HuH-7.5 (cell line): ENCODE data around the gene STK4.
"Not testable (repeated sequence)": the region's sequence is repeated elsewhere in the genome, so short reads cannot be mapped to it uniquely, and the experiment has no call there.

Experiments used
- DNase-seq: peaks from one replicate; pipeline ENCODE4 v3.0.0; 2011; ENCODE audit warnings: low spot score

STK4 gene

DNA sequence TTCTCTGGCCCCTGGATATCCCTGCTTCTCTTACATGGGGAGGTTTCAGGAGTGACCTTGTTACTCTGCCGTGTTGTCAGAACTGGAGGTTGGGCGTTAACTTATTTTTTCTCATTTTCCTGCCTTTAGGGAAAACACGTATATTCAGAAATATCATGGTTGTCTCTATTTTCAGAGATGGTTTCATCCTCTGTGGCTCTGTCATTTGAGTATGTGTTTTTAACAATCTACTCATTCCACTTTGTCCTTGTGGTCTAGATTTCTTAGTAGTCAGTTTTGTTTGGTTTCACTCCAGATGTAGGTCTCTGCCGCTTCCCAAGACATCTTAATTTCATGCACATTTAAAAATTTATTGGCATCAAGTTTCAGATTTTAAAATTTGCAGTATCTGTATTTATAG is 88.7 kb downstream of the STK4 start:
- DNase-seq: no peak

DNA sequence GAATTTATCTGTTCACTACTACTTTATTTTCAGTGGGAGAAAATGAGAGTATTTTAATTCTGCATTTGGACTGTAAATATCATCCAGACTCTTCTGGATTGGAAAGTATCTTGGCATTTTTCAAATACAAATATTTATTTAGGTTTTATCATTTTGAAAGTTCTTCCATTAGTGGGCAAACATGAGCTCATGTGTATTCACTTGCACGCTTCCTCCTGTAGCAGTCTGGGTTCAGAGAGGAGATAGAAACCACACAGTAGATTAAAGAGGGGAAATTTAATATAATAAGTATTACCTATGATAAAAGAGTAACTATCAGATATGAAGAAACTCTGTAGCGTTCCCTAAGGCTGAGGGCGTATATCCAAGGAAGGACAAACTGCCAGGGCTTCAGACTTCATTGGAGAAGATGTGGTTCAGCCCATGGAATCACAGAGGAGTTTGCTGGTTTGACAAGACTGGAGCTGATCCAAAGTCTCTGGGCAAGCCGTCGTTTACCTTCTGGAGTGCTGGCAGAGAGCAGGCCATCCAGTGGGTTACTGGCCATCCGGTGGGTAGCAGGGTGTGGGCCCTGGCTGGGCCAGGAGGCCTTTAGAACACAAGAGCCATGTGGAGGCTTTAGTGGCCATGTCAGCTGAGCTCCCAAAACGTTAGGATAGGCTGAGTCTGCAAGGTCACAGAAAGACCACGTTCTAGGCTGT is 90.3 kb downstream of the STK4 start:
- DNase-seq: no peak

DNA sequence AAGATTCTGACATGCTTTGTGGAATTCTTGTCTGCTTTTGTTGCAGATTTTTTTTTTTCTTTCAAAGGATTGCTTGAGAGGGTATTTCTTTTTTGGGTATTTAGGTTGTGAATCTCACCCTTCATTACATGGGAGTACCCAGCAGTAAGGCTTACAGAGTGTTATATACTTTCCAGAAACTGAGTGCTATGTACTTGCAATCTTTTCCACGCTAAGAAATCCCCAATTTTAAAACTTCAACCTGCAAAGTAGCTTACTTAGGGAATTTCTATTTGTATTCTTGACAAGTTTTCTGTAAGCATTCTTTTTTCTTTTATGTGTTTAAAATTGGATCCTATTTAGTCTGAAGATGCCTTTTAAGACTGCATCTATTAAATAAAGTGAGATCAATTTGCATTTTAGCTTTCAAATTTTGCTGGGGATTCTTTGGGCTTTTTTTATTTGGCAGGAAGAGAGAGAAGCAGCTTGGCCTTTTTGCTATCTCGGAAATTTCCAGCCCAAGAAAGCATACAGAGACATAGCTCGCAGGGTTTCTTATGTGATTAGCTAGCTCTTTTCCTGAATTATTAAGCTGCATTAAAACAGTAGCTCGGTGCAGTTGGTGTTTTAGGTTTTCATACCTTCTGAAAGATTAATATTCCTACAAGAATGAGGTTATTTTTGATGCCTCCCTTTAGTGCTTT is 92.0 kb downstream of the STK4 start:
- DNase-seq: no peak

DNA sequence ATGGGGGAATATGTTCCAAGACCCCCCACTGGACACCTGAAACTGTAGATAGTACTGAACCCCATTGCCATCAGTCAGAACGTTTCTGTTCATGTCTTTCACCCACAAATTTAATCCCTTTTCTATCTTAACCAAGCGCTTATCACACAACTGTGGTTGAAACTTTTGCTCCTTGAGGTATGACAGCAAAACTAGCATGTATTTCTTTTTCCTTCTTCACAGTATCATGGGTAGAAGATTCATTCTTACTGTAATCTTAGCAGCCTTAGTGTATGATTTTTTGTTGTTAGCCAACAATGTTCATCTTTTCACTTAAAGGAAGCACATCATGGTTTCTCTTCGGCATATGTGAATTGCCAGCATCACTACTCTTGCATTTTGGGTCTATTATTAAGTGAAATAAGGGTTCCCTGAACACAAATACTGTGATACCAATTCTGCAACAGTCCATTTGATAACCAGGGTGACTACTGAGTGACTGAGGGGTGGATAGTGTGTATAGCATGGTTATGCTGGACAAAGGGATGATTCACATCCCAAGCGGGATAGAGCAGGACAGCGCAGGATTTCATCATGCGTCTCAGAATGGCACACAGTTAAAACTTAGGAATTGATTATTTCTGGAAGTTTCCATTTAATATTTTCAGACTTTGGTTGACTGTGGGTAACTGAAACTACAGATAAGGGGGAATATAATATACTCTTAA is 92.9 kb downstream of the STK4 start:
- no peak for DNase-seq

DNA sequence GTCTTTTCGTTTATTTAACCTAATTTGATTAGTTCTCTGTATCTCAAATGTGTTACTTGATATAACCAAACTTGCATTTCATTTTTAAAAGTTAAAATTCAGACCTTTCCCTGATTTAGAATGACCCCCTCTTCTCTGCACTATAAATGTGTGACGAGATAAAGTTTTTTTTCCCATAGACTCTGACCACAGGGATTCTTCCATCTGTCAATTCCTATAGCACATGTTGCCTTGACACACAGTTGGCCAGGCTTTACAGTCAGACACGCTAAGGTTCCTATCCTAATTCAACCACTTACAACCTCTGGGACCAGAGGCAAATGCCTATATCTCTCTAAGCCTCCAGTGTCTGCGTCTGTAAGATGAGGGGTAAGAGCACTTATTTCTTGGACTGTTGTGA is 94.0 kb downstream of the STK4 start:
- DNase-seq: no peak

DNA sequence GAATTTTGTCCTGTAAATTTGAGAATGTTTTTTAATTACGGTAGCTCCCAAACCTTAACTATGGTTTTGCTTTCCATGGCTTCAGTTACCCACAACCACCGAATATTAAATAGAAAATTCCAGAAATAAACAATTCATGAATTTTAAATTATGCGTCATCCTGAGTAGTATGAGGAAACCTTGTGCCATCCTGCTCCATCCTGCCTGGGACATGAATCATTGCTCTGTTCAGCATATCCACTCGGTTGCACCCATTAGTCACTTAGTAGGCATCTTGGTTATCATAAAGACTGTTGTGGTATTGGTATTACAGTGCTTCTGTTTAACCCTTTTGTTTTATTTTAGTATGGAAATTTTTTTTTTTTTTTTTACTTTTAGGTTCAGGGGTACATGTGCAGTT is 94.9 kb downstream of the STK4 start:
- no peak for DNase-seq

DNA sequence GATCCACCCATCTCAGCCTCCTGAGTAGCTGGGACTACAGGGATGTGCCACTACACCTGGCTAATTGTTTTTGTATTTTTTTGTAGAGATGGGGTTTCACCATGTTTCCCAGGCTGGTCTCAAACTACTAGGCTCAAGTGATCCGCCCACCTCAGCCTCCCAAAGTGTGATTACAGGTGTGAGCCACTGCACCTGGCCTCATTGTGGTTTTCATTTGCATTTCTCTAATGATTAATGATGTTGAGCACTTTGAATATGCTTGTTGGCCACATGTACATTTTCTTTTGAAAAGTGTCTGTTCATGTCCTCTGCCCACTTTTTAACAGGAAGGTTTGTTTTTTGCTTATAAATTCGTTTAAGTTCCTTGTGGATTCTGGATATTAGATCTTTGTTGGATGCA is 96.8 kb downstream of the STK4 start:
- not testable (repeated sequence) for DNase-seq

DNA sequence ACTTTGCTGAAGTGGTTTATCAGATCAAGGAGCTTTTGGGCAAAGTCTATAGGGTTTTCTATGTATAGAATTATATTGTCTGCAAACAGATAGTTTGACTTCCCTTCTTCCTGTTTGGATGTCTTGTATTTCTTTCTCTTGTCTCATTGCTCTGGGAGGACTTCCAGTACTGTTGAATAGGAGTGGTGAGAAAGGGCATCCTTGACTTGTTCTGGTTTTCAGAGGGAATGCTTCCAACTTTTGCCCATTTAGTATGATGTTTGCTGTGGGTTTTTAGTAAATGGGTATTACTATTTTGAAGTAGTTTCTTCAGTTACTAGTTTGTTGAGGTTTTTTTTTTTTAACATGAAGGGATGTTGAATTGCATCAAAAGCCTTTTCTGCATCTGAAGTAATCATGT is 98.5 kb downstream of the STK4 start:
- no peak for DNase-seq

DNA sequence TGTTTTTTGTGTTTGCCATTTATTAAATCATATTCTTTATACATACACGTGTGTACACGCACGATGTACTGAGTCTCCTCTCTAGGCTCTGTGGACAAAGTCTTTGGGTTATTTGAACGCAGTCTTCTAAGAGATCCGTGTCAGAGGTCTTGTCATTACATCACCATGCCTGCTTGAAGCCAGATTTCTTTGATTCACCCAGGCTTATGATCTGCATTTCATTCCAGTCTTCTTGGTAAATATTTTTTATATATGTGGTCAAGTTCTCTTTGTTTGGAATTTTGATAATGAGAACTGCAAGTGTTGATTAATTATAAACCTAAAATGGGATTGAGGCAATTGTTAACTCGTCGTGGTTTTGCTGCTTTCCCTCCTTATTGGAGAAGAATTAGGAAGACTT is 100.1 kb downstream of the STK4 start:
- no peak for DNase-seq

DNA sequence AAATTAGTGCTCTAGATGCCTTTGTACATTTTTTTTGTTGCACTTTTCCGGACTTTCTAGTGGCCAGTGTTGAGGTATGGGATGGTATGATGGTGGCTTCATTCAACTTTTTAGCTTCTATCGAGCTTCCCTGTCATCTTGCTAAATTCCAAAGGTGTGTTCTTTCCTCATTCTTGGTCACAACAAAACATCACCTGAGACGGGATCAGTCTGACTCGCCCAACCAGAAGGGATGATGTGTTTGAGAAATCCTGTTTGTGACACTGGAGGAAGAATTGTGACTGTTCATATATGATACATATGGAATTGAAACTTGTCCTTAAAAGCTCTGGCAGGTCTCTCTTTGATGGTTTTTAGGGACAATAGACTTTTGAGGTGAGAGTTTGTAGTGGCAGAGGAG is 100.8 kb downstream of the STK4 start:
- no peak for DNase-seq

DNA sequence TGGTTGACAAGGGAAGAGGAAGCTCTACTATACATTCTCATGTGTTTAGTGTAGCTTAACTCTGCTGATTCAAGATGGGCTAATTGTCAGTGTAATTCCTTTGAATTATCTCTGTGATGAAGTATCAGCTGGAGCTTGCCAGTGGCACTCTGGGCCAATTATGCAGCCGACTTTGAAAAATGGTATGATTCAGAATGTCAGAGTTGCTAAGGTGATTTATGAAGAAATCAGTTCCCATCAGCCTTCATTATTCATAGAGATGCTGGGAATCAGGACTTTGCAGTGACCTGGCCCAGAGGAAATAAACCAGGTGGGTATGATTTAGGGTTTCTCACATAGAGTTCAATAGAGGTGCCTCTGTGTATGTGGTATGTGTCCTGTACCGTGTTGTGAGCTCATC is 101.2 kb downstream of the STK4 start:
- DNase-seq: no peak

DNA sequence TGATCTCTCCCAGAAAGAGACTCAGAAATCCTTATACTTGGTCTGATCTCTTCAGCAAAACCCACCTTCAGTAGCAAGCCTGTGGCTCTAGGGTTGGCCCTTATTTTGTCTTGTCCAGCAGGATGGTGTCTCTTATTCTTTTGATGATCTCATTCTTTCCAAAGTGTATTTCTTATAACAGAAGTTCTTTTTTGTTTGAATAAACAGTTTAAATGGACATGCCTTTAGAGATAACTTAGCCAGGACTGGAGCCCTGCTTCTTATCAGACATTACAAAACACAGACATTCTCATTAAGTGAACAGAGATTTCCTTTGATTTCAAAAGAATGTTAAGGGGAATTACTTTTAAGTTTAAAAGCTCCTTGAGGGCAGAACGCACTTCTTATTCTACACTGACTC is 102.9 kb downstream of the STK4 start:
- DNase-seq: no peak

DNA sequence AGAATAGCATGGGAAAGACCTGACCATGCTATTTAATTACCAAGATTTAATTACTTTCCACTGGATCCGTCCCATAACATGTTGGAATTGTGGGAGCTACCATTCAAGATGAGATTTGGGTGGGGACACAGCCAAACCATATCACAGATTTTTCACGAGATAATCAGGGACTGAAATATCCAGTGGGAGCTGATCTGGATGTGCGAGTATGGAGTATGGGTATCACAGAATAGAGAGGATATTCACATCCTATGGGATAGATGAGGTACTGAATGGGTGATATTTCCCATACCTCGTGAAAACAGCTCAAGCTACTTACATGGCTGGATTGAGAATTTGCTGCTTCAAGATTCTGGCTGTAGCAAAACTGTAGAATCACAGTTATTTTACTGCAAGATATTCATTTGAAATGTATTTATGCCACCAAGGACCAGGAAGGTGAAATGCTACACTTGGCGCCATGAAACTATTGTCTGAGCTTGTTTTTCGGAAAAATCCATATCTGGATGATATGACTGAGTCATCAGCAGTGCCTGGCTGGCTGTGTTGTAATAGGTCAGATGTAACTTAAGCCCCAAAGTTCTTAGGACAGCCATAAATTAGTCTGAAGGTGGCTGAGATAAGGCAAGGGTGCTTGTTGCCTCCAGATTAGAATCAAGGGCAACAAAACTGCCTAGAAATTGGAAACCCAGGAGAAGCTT is 104.8 kb downstream of the STK4 start:
- no peak for DNase-seq

DNA sequence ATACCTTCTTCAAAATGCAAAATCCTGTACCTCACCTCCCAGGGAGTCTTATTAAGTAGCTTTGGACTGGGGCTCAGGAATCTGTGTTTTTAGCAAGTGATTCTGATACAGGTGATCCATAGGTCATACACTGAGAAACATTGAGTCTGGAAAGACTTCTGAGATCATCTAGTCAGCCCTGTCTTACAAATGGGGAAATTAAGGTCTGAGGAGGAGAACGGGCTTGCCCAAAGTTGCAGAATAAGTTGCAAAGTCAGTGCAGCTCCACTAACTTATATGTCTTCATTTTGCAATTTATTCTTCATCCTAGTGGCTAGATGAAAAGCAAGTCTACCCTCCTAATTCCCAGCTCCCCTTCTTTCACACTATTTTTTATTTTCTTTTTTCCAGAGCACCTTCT is 105.8 kb downstream of the STK4 start:
- DNase-seq: no peak

DNA sequence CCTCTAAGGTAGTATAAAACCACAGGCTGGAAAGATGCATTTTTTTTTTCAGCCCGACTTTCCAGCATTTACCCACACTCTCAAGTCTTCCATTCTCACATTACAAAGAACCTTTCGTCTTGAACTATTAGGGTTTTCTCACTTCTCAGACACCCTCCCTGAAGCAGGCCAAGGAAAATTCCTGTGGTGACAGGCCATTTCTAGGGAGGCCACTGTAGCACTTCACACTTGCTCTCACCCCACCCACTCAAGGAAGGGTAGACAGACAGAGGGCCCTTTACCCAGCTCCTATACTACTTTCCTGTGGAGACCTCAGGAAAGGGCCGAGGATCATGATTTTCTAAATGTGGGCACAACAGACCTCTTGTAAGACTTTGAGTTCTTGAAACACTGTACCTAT is 106.9 kb downstream of the STK4 start:
- no peak for DNase-seq

DNA sequence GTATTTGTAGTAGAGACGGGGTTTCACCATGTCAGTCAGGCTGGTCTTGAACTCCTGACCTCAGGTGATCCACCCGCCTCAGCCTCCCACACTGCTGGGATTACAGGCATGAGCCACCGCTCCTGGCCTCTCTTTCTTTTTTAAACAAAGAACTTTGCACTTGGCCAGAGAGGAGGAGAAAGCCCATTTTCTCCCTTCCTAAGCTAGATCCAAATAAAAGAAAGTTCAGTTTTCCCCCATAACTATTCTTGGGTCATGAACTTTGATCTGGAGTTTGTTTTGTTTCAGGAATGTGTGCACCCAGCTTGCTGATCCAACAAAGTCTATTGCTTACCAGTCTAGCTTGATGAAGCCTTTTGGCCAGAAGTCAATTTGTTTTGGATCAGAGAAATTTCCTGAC is 111.2 kb downstream of the STK4 start:
- DNase-seq: no peak

DNA sequence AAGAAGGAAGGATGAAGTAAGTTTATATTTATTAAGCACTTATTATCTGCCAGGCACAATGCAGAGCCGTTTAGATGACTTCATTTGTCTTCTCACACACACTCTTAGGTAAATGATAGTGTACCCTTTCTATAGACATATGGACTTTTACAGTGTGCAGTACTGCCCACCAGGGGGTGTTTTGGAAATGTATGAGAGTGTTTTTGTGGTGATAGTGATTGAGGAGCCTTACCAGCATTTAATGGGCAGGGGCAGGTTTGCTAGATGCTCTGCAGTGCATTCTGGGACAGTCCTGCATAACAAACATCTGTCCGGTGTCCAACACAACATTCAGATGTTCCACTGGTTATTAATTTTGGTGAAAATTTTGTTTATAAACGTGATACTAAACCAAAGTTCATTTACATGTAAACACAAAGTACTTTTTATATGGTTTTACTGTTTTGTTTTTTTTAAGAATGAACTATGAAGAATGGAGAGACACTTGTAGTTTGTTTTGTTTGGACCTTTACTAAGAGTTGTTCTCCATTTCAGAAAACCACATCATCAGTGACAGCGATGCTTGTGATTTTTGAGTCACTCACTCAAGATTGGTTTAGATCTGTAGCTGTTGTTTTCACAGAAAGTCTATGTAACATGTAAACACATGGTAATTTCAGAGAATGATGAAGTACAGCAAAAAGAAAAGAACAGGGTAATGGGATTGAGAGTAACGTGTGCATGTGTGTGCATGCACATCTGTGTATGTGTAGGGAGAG is 114.7 kb downstream of the STK4 start:
- DNase-seq: no peak

DNA sequence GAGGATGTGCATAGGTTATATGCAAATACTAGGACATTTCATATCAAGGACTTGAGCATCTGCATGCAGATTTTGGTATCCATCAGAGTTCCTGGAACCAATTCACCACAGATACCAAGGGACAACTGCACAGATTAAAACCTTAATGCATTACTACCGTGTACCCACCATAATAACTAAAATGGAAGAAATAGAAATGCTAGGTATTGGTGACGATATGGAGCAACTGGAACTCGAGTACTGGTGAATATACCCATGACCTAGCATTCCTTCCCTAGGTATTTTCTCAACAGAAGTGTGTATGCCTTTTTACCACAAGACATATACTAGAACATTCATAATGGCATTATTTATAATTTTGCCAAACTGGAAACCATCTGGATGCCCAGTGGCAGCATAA is 116.2 kb downstream of the STK4 start:
- no peak for DNase-seq

DNA sequence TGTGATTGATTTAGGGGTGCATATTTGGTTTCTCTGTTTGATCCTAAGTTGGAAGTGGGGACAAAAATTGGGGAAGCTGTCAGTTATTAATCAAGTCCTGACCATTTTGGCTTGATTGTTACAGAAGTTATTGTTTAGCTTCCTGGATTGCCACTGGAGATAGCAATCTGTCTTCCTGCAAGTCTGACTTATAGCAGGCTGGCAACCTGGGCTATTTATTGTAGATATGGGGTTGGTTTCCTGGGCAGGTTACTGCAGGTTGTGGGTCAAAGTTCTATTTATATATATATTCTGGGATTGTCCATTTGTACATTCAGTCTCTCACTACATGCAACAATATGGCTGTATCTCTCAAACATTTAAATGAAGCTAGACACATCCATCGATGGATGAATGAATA is 116.8 kb downstream of the STK4 start:
- no peak for DNase-seq

DNA sequence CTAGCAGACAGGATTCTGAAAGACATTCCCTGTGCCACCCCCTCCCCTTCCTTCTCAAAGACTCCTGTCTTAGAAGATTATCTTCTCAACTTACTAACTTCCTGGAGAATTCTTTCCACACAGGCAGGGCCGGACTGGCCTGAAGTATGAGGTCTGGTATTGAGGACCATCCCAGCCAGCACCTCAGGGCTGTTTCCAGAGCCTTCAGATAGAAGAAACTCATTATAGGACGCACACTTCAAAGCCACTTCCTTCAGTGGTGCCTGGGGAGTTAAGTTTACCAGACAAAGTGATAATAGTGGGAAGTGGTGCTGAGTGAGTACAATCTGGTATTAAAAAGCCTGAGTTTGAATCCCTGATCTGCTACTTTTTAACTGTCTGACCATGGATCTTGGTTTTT is 119.0 kb downstream of the STK4 start:
- DNase-seq: no peak

DNA sequence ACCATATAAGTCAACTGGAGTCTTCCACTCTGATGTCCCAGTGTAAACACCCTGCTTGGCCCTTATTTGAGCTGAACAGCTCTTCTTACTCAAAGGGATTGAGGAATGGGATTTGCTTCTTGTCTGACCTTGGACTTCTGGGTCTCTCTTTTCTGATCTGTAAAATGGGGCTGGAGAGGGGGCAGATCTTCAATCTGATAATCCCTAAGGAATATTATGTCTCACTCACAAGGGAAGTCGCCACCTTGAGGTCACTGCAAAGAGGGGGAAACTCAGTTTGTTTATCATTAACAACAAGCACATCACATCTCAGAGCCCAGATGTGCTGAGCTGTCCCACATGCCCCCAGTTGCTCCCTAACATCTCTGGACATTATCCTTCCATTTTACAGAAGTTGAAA is 119.6 kb downstream of the STK4 start:
- no peak for DNase-seq

DNA sequence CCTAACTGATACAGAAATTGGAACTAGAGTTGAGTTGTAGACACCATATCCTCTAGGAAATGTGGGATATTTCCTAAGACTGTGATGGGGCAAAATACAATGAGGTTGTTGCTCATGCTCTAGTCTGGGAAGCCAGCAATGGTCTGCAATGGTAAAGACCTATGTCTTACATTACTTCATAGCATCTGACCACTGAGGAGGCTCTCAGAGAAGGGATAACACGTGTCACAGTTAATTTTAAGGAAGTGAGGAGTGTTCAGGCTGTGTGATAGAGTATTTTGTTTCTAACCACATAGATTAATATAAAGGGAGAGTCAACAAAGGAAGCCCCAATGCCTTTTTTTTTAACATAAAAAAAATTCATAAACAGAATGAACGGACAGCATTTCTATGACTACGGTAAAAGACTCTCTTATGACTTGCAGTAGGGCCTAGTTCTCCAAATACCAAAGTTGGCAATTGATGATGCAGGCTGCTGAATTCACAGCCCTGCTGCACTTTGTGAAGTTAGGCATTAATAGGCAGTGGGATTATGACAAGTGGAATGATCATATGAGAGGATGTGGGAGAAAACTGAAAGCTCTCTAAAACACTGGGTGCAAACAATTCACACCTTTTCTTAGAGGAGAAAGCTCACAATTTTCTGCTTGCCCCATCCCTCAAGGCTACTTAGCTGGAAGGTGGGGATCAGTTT is 120.9 kb downstream of the STK4 start:
- no peak for DNase-seq
